MM.1S (cell line): ENCODE results near the gene DCHS2.

Source experiments
- DNase-seq: peaks from one replicate; pipeline ENCODE4 v3.0.0-alpha.2; 2015
- H2AFZ ChIP-seq: fragments of 300-600 bp; sonication (generic); 2 replicates; pipeline ENCODE4 v1.6.0; 2016; ENCODE audit warnings: antibody characterized with exemption, low read length
- H3F3A ChIP-seq: fragments of 300-600 bp; sonication (generic); 2 replicates; pipeline ENCODE4 v1.6.1; 2016; ENCODE audit warnings: mild to moderate bottlenecking, antibody characterized with exemption, low read length, moderate library complexity, mixed read lengths; ENCODE audit not compliant: insufficient read depth
- H3K27ac ChIP-seq: fragments of 300-600 bp; sonication (generic); 2 replicates; pipeline ENCODE4 v1.5.1; 2016; ENCODE audit warnings: mild to moderate bottlenecking, low read length
- H3K27me3 ChIP-seq: fragments of 300-600 bp; sonication (generic); replicated peaks from 2 replicates; pipeline ENCODE4 v1.6.0; 2016; ENCODE audit warnings: low read length; ENCODE audit not compliant: insufficient read depth
- H3K36me3 ChIP-seq: fragments of 300-600 bp; sonication (generic); replicated peaks from 2 replicates; pipeline ENCODE4 v1.6.1; 2016; ENCODE audit warnings: mild to moderate bottlenecking, low read length, mixed read lengths; ENCODE audit not compliant: insufficient read depth
- H3K4me1 ChIP-seq: fragments of 300-600 bp; sonication (generic); 2 replicates; pipeline ENCODE4 v1.6.1; 2016; ENCODE audit warnings: low read length, mixed read lengths
- H3K4me2 ChIP-seq: fragments of 300-600 bp; sonication (generic); 2 replicates; pipeline ENCODE4 v1.6.0; 2016; ENCODE audit warnings: low read depth, low read length
- H3K4me3 ChIP-seq: fragments of 300-600 bp; sonication (generic); 2 replicates; pipeline ENCODE4 v1.5.1; 2016; ENCODE audit warnings: low read length, mixed read lengths
- H3K79me2 ChIP-seq: fragments of 300-600 bp; sonication (generic); 2 replicates; pipeline ENCODE4 v1.6.1; 2016; ENCODE audit warnings: mixed run types, low read length, mixed read lengths
- H3K9ac ChIP-seq: fragments of 300-600 bp; sonication (generic); 2 replicates; pipeline ENCODE4 v1.6.1; 2016; ENCODE audit warnings: low read length, mixed read lengths
- H3K9me2 ChIP-seq: fragments of 300-600 bp; sonication (generic); replicated peaks from 2 replicates; pipeline ENCODE4 v1.6.1; 2016; ENCODE audit warnings: mild to moderate bottlenecking, low read length, mixed read lengths; ENCODE audit not compliant: insufficient read depth
- H3K9me3 ChIP-seq: fragments of 300-600 bp; sonication (generic); replicated peaks from 2 replicates; pipeline ENCODE4 v1.6.1; 2016; ENCODE audit warnings: mild to moderate bottlenecking, low read length, mixed read lengths; ENCODE audit not compliant: insufficient read depth
- H4K20me1 ChIP-seq: fragments of 300-600 bp; sonication (generic); 2 replicates; pipeline ENCODE4 v1.6.1; 2016; ENCODE audit warnings: mild to moderate bottlenecking, low read length, moderate library complexity, mixed read lengths; ENCODE audit not compliant: insufficient read depth
- CTCF ChIP-seq: fragments of 300-600 bp; sonication (generic); IDR thresholded peaks from 2 replicates; pipeline ENCODE4 v1.5.1; 2016; ENCODE audit warnings: antibody characterized with exemption, low read length, mixed read lengths
- EZH2 ChIP-seq: fragments of 300-600 bp; sonication (generic); optimal IDR thresholded peaks from 2 replicates; pipeline ENCODE3; 2017; ENCODE audit warnings: low read depth, mild to moderate bottlenecking, antibody characterized with exemption, low read length, mixed read lengths
- EZH2phosphoT487 ChIP-seq: fragments of 300-600 bp; sonication (generic); IDR thresholded peaks from 2 replicates; pipeline ENCODE4 v1.6.1; 2018; ENCODE audit warnings: antibody characterized with exemption, low read length

DCHS2 gene

GRCh38 chr4:154424810-154425484, 66.7 kb downstream of the DCHS2 start:
- H3F3A ChIP-seq, result no peaks in the 10 kb centered on the region
- no peaks in the 10 kb centered on the region for H3K9me2 ChIP-seq
- H3K9ac ChIP-seq, result no peak overlapping the region
- no peak overlapping the region for H3K4me3 ChIP-seq
- TF ChIP-seq EZH2phosphoT487 (no peak), EZH2 (no peak), CTCF (no peak)
- H3K79me2 ChIP-seq, result no peaks in the 10 kb centered on the region
- no peak for DNase-seq
- H3K36me3 ChIP-seq, result no peaks in the 10 kb centered on the region
- H3K9me3 ChIP-seq, result no peaks in the 10 kb centered on the region
- H4K20me1 ChIP-seq, result no peaks in the 10 kb centered on the region
- no peak overlapping the region for H3K4me2 ChIP-seq
- no peak overlapping the region for H2AFZ ChIP-seq
- H3K27ac ChIP-seq, result no peak overlapping the region
- H3K27me3 ChIP-seq, result no peaks in the 10 kb centered on the region
- H3K4me1 ChIP-seq, result no peaks in the 10 kb centered on the region

GRCh38 chr4:154422152-154422551, 69.4 kb downstream of the DCHS2 start:
- H4K20me1 ChIP-seq, result no peaks in the 10 kb centered on the region
- no peak for DNase-seq
- H3K9me2 ChIP-seq, result no peaks in the 10 kb centered on the region
- no peaks in the 10 kb centered on the region for H3K36me3 ChIP-seq
- H3F3A ChIP-seq, result no peaks in the 10 kb centered on the region
- no peaks in the 10 kb centered on the region for H3K4me1 ChIP-seq
- H3K9me3 ChIP-seq, result no peaks in the 10 kb centered on the region
- no peak overlapping the region for H3K4me2 ChIP-seq
- no peak overlapping the region for H3K9ac ChIP-seq
- no peak overlapping the region for H3K27ac ChIP-seq
- no peaks in the 10 kb centered on the region for H3K27me3 ChIP-seq
- H2AFZ ChIP-seq, result no peak overlapping the region
- no peak for TF ChIP-seq EZH2phosphoT487
- no peak for TF ChIP-seq EZH2
- TF ChIP-seq CTCF, result no peak
- no peak overlapping the region for H3K4me3 ChIP-seq
- no peaks in the 10 kb centered on the region for H3K79me2 ChIP-seq

DNA sequence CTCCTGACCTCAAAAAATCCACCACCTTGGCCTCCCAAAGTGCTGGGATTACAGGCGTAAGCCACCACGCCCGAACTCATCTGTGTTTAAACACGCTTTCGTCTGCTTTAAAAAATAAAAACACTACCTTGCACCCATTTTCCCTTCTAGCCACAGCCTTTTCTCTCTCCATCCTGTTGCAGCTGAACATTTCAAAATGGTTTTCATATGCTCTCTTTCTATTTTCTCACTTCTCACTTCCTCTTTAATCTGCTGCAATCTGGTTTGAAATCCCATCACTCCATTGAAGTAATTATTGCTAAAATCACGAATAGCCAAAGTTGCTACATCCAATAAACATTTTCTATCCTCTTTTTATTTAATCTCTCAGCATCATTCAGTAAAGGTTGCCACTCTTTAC, 70.0 kb downstream of the DCHS2 start:
- H3K4me2 ChIP-seq, result no peak overlapping the region
- TF ChIP-seq CTCF (no peak), EZH2 (no peak), EZH2phosphoT487 (no peak)
- DNase-seq, result no peak

More for the DNA sequence above, 70.0 kb downstream of the DCHS2 start:
- no peaks in the 10 kb centered on the region for H3K9me3 ChIP-seq
- no peaks in the 10 kb centered on the region for H4K20me1 ChIP-seq
- no peaks in the 10 kb centered on the region for H3K36me3 ChIP-seq
- H3K9me2 ChIP-seq, result no peaks in the 10 kb centered on the region
- no peaks in the 10 kb centered on the region for H3K79me2 ChIP-seq
- H3K4me1 ChIP-seq, result no peaks in the 10 kb centered on the region
- no peak overlapping the region for H3K9ac ChIP-seq
- H3K4me3 ChIP-seq, result no peak overlapping the region
- no peaks in the 10 kb centered on the region for H3F3A ChIP-seq
- H3K27ac ChIP-seq, result no peak overlapping the region
- no peak overlapping the region for H2AFZ ChIP-seq
- H3K27me3 ChIP-seq, result no peaks in the 10 kb centered on the region
